ENCODE data around the gene ASIC3.

The ASIC3 gene

GRCh38 chr7:151085329-151085690 lies 37.0 kb downstream of the ASIC3 start:
- WGBS, result 41% methylated on average over 5 of the region's 5 CpGs
- Histone ChIP-seq H3K27me3 (ENCODE audit: insufficient read depth, low read length) (peaks cover 51% of the 10 kb centered on the region), H3K36me3 (ENCODE audit: insufficient read depth, low read length) (no peaks in the 10 kb centered on the region), H3K4me1 (ENCODE audit: insufficient read depth, low read length) (peaks cover 44% of the 10 kb centered on the region), H3K9me3 (ENCODE audit: insufficient read depth, low read depth, low read length) (no peaks in the 10 kb centered on the region), H3K27ac (ENCODE audit: low read depth, low read length) (no peak overlapping the region), H3K4me3 (ENCODE audit: low read length) (peak overlapping the region; percentile 64), H3K9ac (ENCODE audit: low read depth, low read length) (no peak overlapping the region)

DNA sequence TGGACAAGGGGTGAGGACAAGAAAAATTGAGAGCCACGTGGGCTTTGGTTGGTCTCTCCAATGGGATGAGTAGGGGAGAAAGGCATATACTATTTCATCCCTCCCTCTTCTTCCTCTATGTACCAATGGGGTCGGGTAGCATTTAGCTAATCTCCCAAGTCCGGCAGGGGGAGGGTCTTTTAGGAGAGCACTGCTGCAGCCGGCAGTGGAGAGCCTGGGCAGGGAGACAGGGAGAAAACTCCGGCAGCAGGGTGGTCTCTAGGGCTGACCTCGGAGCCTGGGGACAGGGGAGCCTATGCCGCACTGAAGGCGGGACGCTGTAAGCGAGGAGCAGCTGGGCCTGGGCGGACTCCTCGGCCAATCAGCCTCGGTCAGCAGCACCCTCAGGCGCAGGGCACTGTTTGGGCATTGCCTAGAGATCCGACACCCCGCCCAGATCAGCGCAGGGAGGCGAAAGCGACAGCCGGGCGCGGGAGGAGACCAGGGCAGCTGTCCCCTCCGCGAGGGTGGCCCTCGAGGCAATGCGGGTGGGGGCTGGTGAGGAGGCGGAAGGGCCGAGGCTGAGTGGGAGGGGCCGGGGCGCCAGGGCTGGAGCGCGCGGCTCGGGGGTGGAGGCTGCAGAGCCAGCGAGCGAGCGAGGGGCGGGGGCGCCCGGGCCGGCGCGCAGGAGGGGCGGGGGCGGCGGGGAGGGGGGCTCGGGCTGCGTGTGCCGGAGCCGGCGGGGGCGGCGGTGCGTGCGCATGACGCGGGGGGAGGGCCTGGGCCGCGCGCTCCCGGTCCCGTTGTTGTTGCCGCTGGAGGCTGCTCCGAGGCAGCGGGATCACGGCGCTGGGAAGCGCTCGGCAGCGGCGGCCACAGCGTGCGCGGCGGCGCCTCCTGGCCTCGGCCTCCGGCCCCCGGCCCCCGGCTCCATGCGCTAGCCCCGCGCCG lies 37.6 kb downstream of the ASIC3 start, which contains the start of gene AGAP3:
Gene AGAP3, plus strand, starts transcription at position 785 of the 930 bp plus-strand sequence. CDS start 267 bp downstream, outside the sequence.
- H3K4me1 ChIP-seq (ENCODE audit: insufficient read depth, low read length), result peaks cover 44% of the 10 kb centered on the region
- peak within 1 kb of the TSS; percentile 74 for H3K4me3 ChIP-seq (ENCODE audit: low read length)
- peaks cover 51% of the 10 kb centered on the region for H3K27me3 ChIP-seq (ENCODE audit: insufficient read depth, low read length)
- no peaks in the 10 kb centered on the region for H3K36me3 ChIP-seq (ENCODE audit: insufficient read depth, low read length)
- peak within 1 kb of the TSS; percentile 65; the same call in 1 of the 2 replicates for H3K27ac ChIP-seq (ENCODE audit: low read depth, low read length)
- no peaks in the 10 kb centered on the region for H3K9me3 ChIP-seq (ENCODE audit: insufficient read depth, low read depth, low read length)
- under 1% methylated on average over 84 of the region's 84 CpGs for WGBS
- peak within 1 kb of the TSS; percentile 66 for H3K9ac ChIP-seq (ENCODE audit: low read depth, low read length)

- whole genome bisulfite sequencing, result under 1% methylated on average over 56 of the region's 56 CpGs
- Histone ChIP-seq H3K27me3 (ENCODE audit: insufficient read depth, low read length) (peaks cover 51% of the 10 kb centered on the region), H3K27ac (ENCODE audit: low read depth, low read length) (no peak overlapping the region), H3K4me1 (ENCODE audit: insufficient read depth, low read length) (peaks cover 41% of the 10 kb centered on the region), H3K9me3 (ENCODE audit: insufficient read depth, low read depth, low read length) (no peaks in the 10 kb centered on the region), H3K9ac (ENCODE audit: low read depth, low read length) (peak overlapping the region; percentile 66), H3K4me3 (ENCODE audit: low read length) (peak overlapping the region; percentile 74), H3K36me3 (ENCODE audit: insufficient read depth, low read length) (no peaks in the 10 kb centered on the region)
Measured at GRCh38 chr7:151086802-151087244, 38.5 kb downstream of the ASIC3 start.

DNA sequence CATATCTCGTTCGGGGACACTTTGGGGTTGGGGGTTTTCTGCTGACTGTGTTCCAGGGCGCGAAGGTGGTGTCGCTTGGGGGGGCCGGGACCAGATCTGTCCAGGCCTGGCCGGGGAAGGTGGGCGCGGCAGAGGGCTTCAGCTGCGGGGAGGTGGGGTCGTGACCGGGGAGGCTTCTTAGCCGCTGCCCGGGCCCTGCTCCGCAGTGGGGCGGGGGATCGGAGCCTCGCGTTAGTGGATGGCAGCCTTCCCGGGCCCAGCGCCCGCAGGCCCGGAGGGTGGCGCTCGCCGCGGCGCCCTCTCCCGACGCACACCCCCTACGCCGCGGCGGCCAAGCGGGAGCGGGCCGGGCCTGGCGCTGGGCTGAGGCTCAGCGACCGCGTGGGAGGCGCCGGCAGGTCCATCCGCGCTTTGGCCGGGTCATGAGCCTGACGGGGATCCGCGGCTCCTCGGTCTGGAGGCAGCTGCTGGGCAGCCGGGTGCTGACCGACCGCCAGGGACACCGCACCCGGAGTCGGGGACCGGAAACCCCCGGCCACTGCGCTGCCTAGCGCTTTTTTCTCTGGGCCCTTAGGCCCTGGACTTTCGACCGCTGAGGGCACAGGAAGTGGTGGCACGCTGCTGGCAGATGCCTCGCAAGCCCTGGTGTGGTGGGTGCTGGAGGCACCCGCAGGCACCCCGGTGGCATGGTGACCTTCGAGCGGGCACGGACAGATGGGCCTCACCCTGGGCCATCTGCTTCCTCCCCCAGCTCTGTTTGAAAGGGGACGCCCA lies 39.1 kb downstream of the ASIC3 start:
- Histone ChIP-seq H3K27ac (ENCODE audit: low read depth, low read length) (no peak overlapping the region), H3K4me1 (ENCODE audit: insufficient read depth, low read length) (peaks cover 37% of the 10 kb centered on the region), H3K36me3 (ENCODE audit: insufficient read depth, low read length) (0 out of 2 replicates have a peak, but pooled peaks cover 2% of the 10 kb centered on the region), H3K9me3 (ENCODE audit: insufficient read depth, low read depth, low read length) (no peaks in the 10 kb centered on the region), H3K4me3 (ENCODE audit: low read length) (peak overlapping the region; percentile 74), H3K27me3 (ENCODE audit: insufficient read depth, low read length) (peaks cover 51% of the 10 kb centered on the region), H3K9ac (ENCODE audit: low read depth, low read length) (peak overlapping the region; percentile 66)
- WGBS, result 1% methylated on average over 70 of the region's 70 CpGs

GRCh38 chr7:151088019-151088855 lies 39.9 kb downstream of the ASIC3 start:
- 16% methylated on average over 15 of the region's 16 CpGs for WGBS
- H3K4me3 ChIP-seq (ENCODE audit: low read length), result peak overlapping the region; percentile 74
- H3K9ac ChIP-seq (ENCODE audit: low read depth, low read length), result peak overlapping the region; percentile 66; the same call in 1 of the 2 replicates
- H3K27me3 ChIP-seq (ENCODE audit: insufficient read depth, low read length), result peaks cover 51% of the 10 kb centered on the region
- no peaks in the 10 kb centered on the region for H3K9me3 ChIP-seq (ENCODE audit: insufficient read depth, low read depth, low read length)
- H3K4me1 ChIP-seq (ENCODE audit: insufficient read depth, low read length), result peaks cover 34% of the 10 kb centered on the region
- no peak overlapping the region for H3K27ac ChIP-seq (ENCODE audit: low read depth, low read length)
- 0 out of 2 replicates have a peak, but pooled peaks cover 2% of the 10 kb centered on the region for H3K36me3 ChIP-seq (ENCODE audit: insufficient read depth, low read length)

GRCh38 chr7:151088856-151089699 lies 40.7 kb downstream of the ASIC3 start:
- peaks cover 44% of the 10 kb centered on the region for H3K27me3 ChIP-seq (ENCODE audit: insufficient read depth, low read length)
- H3K4me1 ChIP-seq (ENCODE audit: insufficient read depth, low read length), result peaks cover 30% of the 10 kb centered on the region
- peak overlapping the region; percentile 74 for H3K4me3 ChIP-seq (ENCODE audit: low read length)
- H3K9ac ChIP-seq (ENCODE audit: low read depth, low read length), result no peak overlapping the region; the same call in 1 of the 2 replicates
- 15% methylated on average over 30 of the region's 30 CpGs for WGBS
- H3K9me3 ChIP-seq (ENCODE audit: insufficient read depth, low read depth, low read length), result no peaks in the 10 kb centered on the region
- peaks cover 2% of the 10 kb centered on the region; the same call in 1 of the 2 replicates for H3K36me3 ChIP-seq (ENCODE audit: insufficient read depth, low read length)
- H3K27ac ChIP-seq (ENCODE audit: low read depth, low read length), result no peak overlapping the region

DNA sequence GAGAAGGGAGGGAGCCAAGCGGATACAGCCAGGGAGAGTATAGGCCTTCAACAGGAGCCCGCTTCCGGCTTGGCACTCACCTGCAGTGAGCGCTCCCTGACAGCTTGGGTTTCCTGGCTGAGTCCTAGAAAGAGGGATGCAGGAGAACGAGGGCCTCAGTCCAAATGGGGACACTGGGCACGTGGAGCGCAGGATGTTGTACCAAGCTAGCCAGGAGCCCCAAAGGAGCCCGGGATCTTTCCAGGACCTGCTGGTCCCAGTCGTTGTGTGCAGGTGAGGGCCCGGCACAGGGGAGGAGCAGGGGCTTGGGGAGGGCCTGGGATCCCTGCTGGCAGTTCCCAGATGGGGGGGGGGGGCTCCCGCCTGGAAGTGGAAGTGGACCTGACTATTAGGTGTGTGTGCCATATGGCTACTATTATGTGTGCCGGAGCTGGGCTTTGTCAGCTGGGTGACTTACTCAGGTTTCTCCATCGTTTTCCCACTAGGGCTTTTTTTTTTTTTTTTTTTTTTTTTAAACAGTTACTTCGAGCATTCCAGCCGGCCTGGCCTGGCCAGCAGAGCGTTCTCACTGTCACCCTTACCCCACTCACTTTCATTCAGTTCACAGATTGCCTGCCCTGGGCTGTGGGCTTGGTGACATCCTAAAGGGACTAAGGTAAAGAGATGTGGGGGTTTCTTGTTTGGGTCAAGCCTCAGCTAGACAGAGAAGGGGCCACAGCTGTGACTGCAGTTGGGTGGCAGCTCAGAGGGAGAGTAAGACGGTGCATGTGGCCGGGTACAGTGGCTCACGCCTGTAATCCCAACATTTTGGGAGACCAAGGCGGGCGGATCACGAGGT lies 41.8 kb downstream of the ASIC3 start:
- Histone ChIP-seq H3K4me3 (ENCODE audit: low read length) (0 out of 2 replicates have a peak overlapping the region, but pooled peaks have one; percentile 74), H3K9ac (ENCODE audit: low read depth, low read length) (no peak overlapping the region), H3K36me3 (ENCODE audit: insufficient read depth, low read length) (peaks cover 2% of the 10 kb centered on the region; the same call in 1 of the 2 replicates), H3K27me3 (ENCODE audit: insufficient read depth, low read length) (peaks cover 35% of the 10 kb centered on the region), H3K4me1 (ENCODE audit: insufficient read depth, low read length) (peaks cover 26% of the 10 kb centered on the region), H3K27ac (ENCODE audit: low read depth, low read length) (no peak overlapping the region), H3K9me3 (ENCODE audit: insufficient read depth, low read depth, low read length) (no peaks in the 10 kb centered on the region)
- 83% methylated on average over 22 of the region's 22 CpGs for WGBS

DNA sequence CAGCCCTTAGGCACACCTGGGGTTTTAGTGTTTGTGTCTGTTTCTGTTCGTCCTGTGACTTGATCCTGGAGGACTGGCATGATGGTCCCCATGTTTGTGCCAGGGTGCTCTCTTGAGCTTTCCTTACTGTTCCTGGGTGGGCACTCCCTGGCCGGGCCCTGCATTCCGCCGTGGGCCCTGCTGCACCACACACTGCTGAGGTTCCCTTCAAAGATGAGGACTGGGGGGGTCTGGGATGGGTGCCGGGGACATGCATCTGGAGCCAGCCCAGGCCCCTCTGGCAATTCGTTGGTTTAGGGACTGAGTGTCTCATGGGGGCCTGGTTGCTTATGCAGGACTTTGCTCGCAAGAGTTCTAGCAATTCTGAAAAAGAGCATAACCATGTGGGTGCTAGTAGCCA lies 42.7 kb downstream of the ASIC3 start:
- WGBS, result 88% methylated on average over 7 of the region's 7 CpGs
- H3K9ac ChIP-seq (ENCODE audit: low read depth, low read length), result no peak overlapping the region

DNA sequence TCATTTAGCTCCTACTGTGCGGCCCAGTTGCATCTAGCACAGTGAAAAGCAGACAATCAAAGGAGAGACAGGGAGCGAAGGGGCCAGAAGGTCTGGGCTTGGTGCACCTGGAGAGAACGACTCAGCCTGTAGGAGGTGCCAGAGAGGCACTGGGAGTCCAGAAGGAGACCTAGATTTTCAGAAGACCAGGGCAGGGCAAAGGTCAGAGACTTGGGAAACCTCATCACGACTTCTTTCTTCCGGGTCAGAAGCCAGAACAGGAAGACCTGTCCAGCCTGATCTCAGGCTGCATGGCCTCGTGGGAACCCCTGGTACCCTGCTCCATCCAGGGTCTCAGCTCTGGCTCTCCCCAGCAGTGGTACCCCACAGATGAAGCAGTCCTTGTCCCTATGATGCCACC lies 43.1 kb downstream of the ASIC3 start:
- no peak overlapping the region for H3K27ac ChIP-seq (ENCODE audit: low read depth, low read length)
- no peak overlapping the region for H3K4me3 ChIP-seq (ENCODE audit: low read length)
- peaks cover 23% of the 10 kb centered on the region for H3K4me1 ChIP-seq (ENCODE audit: insufficient read depth, low read length)
- peaks cover 31% of the 10 kb centered on the region for H3K27me3 ChIP-seq (ENCODE audit: insufficient read depth, low read length)
- 67% methylated on average over 6 of the region's 6 CpGs for WGBS
- peaks cover 5% of the 10 kb centered on the region; the same call in 1 of the 2 replicates for H3K36me3 ChIP-seq (ENCODE audit: insufficient read depth, low read length)
- no peaks in the 10 kb centered on the region for H3K9me3 ChIP-seq (ENCODE audit: insufficient read depth, low read depth, low read length)
- H3K9ac ChIP-seq (ENCODE audit: low read depth, low read length), result no peak overlapping the region

More for the DNA sequence above, 42.7 kb downstream of the ASIC3 start:
- Histone ChIP-seq H3K4me3 (ENCODE audit: low read length) (no peak overlapping the region), H3K4me1 (ENCODE audit: insufficient read depth, low read length) (peaks cover 23% of the 10 kb centered on the region), H3K9me3 (ENCODE audit: insufficient read depth, low read depth, low read length) (no peaks in the 10 kb centered on the region), H3K27me3 (ENCODE audit: insufficient read depth, low read length) (peaks cover 31% of the 10 kb centered on the region), H3K36me3 (ENCODE audit: insufficient read depth, low read length) (peaks cover 5% of the 10 kb centered on the region; the same call in 1 of the 2 replicates), H3K27ac (ENCODE audit: low read depth, low read length) (no peak overlapping the region)
